GM12892 (cell line): Measurements from ENCODE around the gene NXPH3.

Experiments
- POLR2A ChIP-seq: IDR thresholded peaks from 2 replicates; pipeline ENCODE4 v1.6.1; 2011; ENCODE audit warnings: low read depth, low read length, control low read depth
- POLR2AphosphoS5 ChIP-seq: IDR thresholded peaks from 2 replicates; pipeline ENCODE4 v1.6.1; 2011; ENCODE audit warnings: low read depth, low read length, control low read depth
- TAF1 ChIP-seq: IDR thresholded peaks from 2 replicates; pipeline ENCODE4 v1.6.1; 2011; ENCODE audit warnings: low read depth, mild to moderate bottlenecking, control low read depth, low read length, borderline replicate concordance

DNA sequence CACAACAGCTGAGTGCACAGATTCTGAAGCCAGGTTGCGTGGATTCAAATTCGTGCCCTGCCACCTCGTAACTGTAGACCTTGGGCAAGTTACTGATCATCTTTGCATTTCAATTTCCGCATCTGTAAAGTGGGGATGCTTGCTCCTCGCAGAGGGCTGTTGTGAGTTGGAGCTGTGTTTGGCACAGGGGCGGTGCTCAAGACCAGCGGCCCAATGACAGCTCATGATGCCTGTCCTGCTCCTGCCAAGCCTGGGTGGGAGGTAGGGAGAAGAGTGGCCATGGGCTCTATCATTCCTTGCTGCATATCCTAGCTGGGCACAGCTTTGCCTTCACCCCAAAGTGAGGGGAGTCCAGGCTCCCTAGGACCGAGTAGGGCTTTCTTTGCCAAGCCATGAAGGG lies 12.6 kb downstream of the NXPH3 start:
- TF ChIP-seq POLR2A (no peak), POLR2AphosphoS5 (no peak), TAF1 (no peak)
